H9 (cell line): ENCODE data around the gene MLKL. TPM values are rescaled to one million over a fixed set of nuclear protein-coding genes. Genes with fewer than 3 reads are reported as not detected.

ENCODE experiments used
- DNase-seq: peaks from one replicate; pipeline ENCODE4 v3.0.0-alpha.2; 2017
- H2AFZ ChIP-seq: one replicate; pipeline ENCODE4 v1.6.1; 2013; ENCODE audit warnings: mild to moderate bottlenecking, low read length, control low read depth, moderate library complexity
- H2AK5ac ChIP-seq: 2 replicates; pipeline ENCODE4 v1.6.1; 2013; ENCODE audit warnings: low read length, control low read depth, mixed read lengths; ENCODE audit not compliant: insufficient read length
- H2BK120ac ChIP-seq: one replicate; pipeline ENCODE4 v1.6.1; 2013; ENCODE audit warnings: low read depth, mild to moderate bottlenecking, low read length, control low read depth, inconsistent platforms; ENCODE audit not compliant: poor library complexity, severe bottlenecking
- H2BK12ac ChIP-seq: 2 replicates; pipeline ENCODE4 v1.6.1; 2013; ENCODE audit warnings: low read length, control low read depth, mixed read lengths, low read depth; ENCODE audit not compliant: insufficient read length
- H2BK15ac ChIP-seq: 2 replicates; pipeline ENCODE4 v1.6.1; 2013; ENCODE audit warnings: low read depth, low read length, control low read depth
- H2BK20ac ChIP-seq: one replicate; pipeline ENCODE4 v1.6.1; 2013; ENCODE audit warnings: low read depth, mild to moderate bottlenecking, low read length, control low read depth, inconsistent platforms; ENCODE audit not compliant: poor library complexity, severe bottlenecking
- H2BK5ac ChIP-seq: 2 replicates; pipeline ENCODE4 v1.6.1; 2013; ENCODE audit warnings: low read length, control low read depth, mixed read lengths; ENCODE audit not compliant: insufficient read length
- H3K14ac ChIP-seq: 2 replicates; pipeline ENCODE4 v1.6.1; 2013; ENCODE audit warnings: low read length, control low read depth; ENCODE audit not compliant: insufficient read depth
- H3K18ac ChIP-seq: 2 replicates; pipeline ENCODE4 v1.6.1; 2013; ENCODE audit warnings: low read depth, mild to moderate bottlenecking, mixed read lengths, low read length, control low read depth; ENCODE audit not compliant: insufficient read length
- H3K23ac ChIP-seq: 2 replicates; pipeline ENCODE4 v1.6.1; 2013; ENCODE audit warnings: low read length, control low read depth, mixed read lengths, low read depth; ENCODE audit not compliant: insufficient read length
- H3K23me2 ChIP-seq: 2 replicates; pipeline ENCODE4 v1.6.1; 2013; ENCODE audit warnings: low read depth, mild to moderate bottlenecking, mixed read lengths, low read length, control low read depth; ENCODE audit not compliant: insufficient read length, poor library complexity, severe bottlenecking
- H3K27ac ChIP-seq: 2 replicates; pipeline ENCODE4 v1.5.1; 2013; ENCODE audit warnings: low read length, control low read depth, mixed read lengths, low read depth; ENCODE audit not compliant: insufficient read length
- H3K27me3 ChIP-seq: 2 replicates; pipeline ENCODE4 v1.6.1; 2013; ENCODE audit warnings: low read length, control low read depth, inconsistent platforms; ENCODE audit not compliant: insufficient read depth
- H3K4ac ChIP-seq: 2 replicates; pipeline ENCODE4 v1.6.1; 2013; ENCODE audit warnings: low read depth, mild to moderate bottlenecking, control low read depth, inconsistent platforms, low read length, moderate library complexity
- H3K4me1 ChIP-seq: 2 replicates; pipeline ENCODE4 v1.6.1; 2013; ENCODE audit warnings: low read length, control low read depth, inconsistent platforms; ENCODE audit not compliant: insufficient read depth
- H3K4me2 ChIP-seq: 2 replicates; pipeline ENCODE4 v1.6.1; 2013; ENCODE audit warnings: low read length, control low read depth, mixed read lengths; ENCODE audit not compliant: insufficient read length, insufficient read depth
- H3K56ac ChIP-seq: 2 replicates; pipeline ENCODE4 v1.6.1; 2013; ENCODE audit warnings: low read depth, mild to moderate bottlenecking, mixed read lengths, low read length, control low read depth; ENCODE audit not compliant: insufficient read length
- H3K79me1 ChIP-seq: 2 replicates; pipeline ENCODE4 v1.6.1; 2013; ENCODE audit warnings: low read depth, mild to moderate bottlenecking, moderate library complexity, low read length, control low read depth, inconsistent platforms; ENCODE audit not compliant: insufficient read depth, poor library complexity, severe bottlenecking
- H3K79me2 ChIP-seq: 2 replicates; pipeline ENCODE4 v1.6.1; 2013; ENCODE audit warnings: low read length, control low read depth, inconsistent platforms; ENCODE audit not compliant: insufficient read depth
- H3K9ac ChIP-seq: 2 replicates; pipeline ENCODE4 v1.6.1; 2013; ENCODE audit warnings: low read length, control low read depth, mixed read lengths; ENCODE audit not compliant: insufficient read length; ENCODE audit errors: extremely low read depth
- H3K9me3 ChIP-seq: one replicate; pipeline ENCODE4 v1.6.1; 2013; ENCODE audit warnings: low read depth, low read length, inconsistent platforms; ENCODE audit not compliant: control insufficient read depth
- H3T11ph ChIP-seq: one replicate; pipeline ENCODE4 v1.6.1; 2013; ENCODE audit warnings: mild to moderate bottlenecking, low read length, control low read depth, inconsistent platforms
- H4K20me1 ChIP-seq: one replicate; pipeline ENCODE4 v1.6.1; 2013; ENCODE audit not compliant: control insufficient read depth, insufficient read length, insufficient read depth
- H4K5ac ChIP-seq: 2 replicates; pipeline ENCODE4 v1.6.1; 2013; ENCODE audit warnings: low read depth, mild to moderate bottlenecking, mixed read lengths, low read length, control low read depth; ENCODE audit not compliant: insufficient read length
- H4K8ac ChIP-seq: replicated peaks from 2 replicates; pipeline ENCODE4 v1.6.1; 2013; ENCODE audit warnings: low read length, control low read depth, mixed read lengths, low read depth; ENCODE audit not compliant: insufficient read length
- H4K91ac ChIP-seq: 2 replicates; pipeline ENCODE4 v1.6.1; 2013; ENCODE audit warnings: low read depth, mild to moderate bottlenecking, moderate library complexity, mixed read lengths, low read length, control low read depth; ENCODE audit not compliant: insufficient read length
- H3K27ac Mint-ChIP-seq, 3 experiments: 2 replicates in 2 of 3; 3 replicates in 1 of 3; pipeline ENCODE4 v1.8.0; 2020 to 2021; ENCODE audit warnings: mixed read lengths in 3 of 3, mild to moderate bottlenecking in 1 of 3, moderate library complexity in 1 of 3
- H3K27me3 Mint-ChIP-seq: 2 replicates; pipeline ENCODE4 v1.8.0; 2021; ENCODE audit warnings: low read depth, mild to moderate bottlenecking, moderate library complexity, mixed read lengths
- H3K36me3 Mint-ChIP-seq, 3 experiments: 2 replicates in 2 of 3; 3 replicates in 1 of 3; pipeline ENCODE4 v1.8.0; 2020 to 2021; ENCODE audit warnings: low read depth in 3 of 3, mixed read lengths in 3 of 3; ENCODE audit not compliant: insufficient read depth in 1 of 3
- H3K4me1 Mint-ChIP-seq, 2 experiments: 2 replicates each; pipeline ENCODE4 v1.8.0; 2020; ENCODE audit warnings: mixed read lengths in 2 of 2
- H3K4me3 Mint-ChIP-seq, 2 experiments: 2 replicates in 1 of 2; 3 replicates in 1 of 2; pipeline ENCODE4 v1.8.0; 2020 to 2021; ENCODE audit warnings: mild to moderate bottlenecking in 2 of 2, mixed read lengths in 2 of 2, moderate library complexity in 1 of 2
- H3K9me3 Mint-ChIP-seq, 2 experiments: 2 replicates in 1 of 2; 3 replicates in 1 of 2; pipeline ENCODE4 v1.8.0; 2020; ENCODE audit warnings: mild to moderate bottlenecking in 2 of 2, mixed read lengths in 2 of 2, moderate library complexity in 1 of 2
- CTCF ChIP-seq: fragments of 200-600 bp; sonication (generic); conservative IDR thresholded peaks from 3 replicates; pipeline ENCODE4 v1.8.0; 2021; ENCODE audit warnings: antibody characterized with exemption, mild to moderate bottlenecking
- WGBS: extraction: QIAGEN DNeasy Blood & Tissue Kit; methylation state at CpG from one replicate; pipeline ENCODE4 v1.1.7; 2013; ENCODE audit warnings: missing lambda C conversion rate, low lambda C conversion rate, mixed read lengths; ENCODE audit not compliant: insufficient read length; ENCODE audit errors: extremely low coverage; 5-methylcytosine and 5-hydroxymethylcytosine counted together
- total RNA-seq: library from RNA; stranded (reverse); gene quantifications from 2 replicates; pipeline ENCODE4 v1.2.1, GENCODE V29; 2021

MLKL gene
- total RNA-seq, 1 experiment from 2014 or later = 0.37 TPM

GRCh38 chr16:74700116-74700437 is 585 bp downstream of the MLKL start:
- Histone ChIP-seq H2BK15ac (no peak overlapping the region), H3T11ph (no peak overlapping the region), H3K56ac (no peak overlapping the region), H3K79me2 (no peaks in the 10 kb centered on the region), H3K14ac (peak overlapping the region; percentile 5; the same call in 1 of the 2 replicates), H2AK5ac (no peak overlapping the region), H2AFZ (no peak overlapping the region), H4K20me1 (no peaks in the 10 kb centered on the region), H4K8ac (no peak overlapping the region), H3K27ac (no peak overlapping the region), H2BK20ac (no peak overlapping the region), H3K79me1 (no peaks in the 10 kb centered on the region), H4K91ac (no peak overlapping the region), H3K23me2 (no peaks in the 10 kb centered on the region), H2BK5ac (no peak overlapping the region), H3K9me3 (no peaks in the 10 kb centered on the region), H3K27me3 (no peaks in the 10 kb centered on the region), H3K18ac (no peak overlapping the region), H3K4me1 (no peaks in the 10 kb centered on the region), H2BK12ac (no peak overlapping the region), H4K5ac (no peak overlapping the region), H3K9ac (no peak overlapping the region), H3K4ac (no peak overlapping the region), H3K23ac (no peak overlapping the region), H3K4me2 (peak overlapping the region; percentile 2), H2BK120ac (no peak overlapping the region)
- H3K36me3 Mint-ChIP-seq = peaks cover 0 to 1% (median 0%) of the 10 kb centered on the region in 3 experiments; a peak in 1 of 7 replicates
- H3K9me3 Mint-ChIP-seq = no peaks in the 10 kb centered on the region
- peak overlapping the region; percentile 38 to 77; a peak in 4 of 5 replicates for H3K4me3 Mint-ChIP-seq
- no peak for DNase-seq
- peaks cover 11% of the 10 kb centered on the region for H3K27me3 Mint-ChIP-seq
- WGBS = no CpG with 5 or more reads among the region's 16 CpGs
- no peak for TF ChIP-seq CTCF
- no peak overlapping the region for H3K27ac Mint-ChIP-seq
- peaks cover 13% of the 10 kb centered on the region in 2 experiments for H3K4me1 Mint-ChIP-seq
